ENCODE data around the gene OSER1.

GRCh38 chr20:44222027-44222426 lies 11.5 kb upstream of the OSER1 start:
- TF ChIP-seq, protein P1, sequence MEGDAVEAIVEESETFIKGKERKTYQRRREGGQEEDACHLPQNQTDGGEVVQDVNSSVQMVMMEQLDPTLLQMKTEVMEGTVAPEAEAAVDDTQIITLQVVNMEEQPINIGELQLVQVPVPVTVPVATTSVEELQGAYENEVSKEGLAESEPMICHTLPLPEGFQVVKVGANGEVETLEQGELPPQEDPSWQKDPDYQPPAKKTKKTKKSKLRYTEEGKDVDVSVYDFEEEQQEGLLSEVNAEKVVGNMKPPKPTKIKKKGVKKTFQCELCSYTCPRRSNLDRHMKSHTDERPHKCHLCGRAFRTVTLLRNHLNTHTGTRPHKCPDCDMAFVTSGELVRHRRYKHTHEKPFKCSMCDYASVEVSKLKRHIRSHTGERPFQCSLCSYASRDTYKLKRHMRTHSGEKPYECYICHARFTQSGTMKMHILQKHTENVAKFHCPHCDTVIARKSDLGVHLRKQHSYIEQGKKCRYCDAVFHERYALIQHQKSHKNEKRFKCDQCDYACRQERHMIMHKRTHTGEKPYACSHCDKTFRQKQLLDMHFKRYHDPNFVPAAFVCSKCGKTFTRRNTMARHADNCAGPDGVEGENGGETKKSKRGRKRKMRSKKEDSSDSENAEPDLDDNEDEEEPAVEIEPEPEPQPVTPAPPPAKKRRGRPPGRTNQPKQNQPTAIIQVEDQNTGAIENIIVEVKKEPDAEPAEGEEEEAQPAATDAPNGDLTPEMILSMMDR (IDR thresholded peaks at IDR 0.05) = no peak
- no peak for TF ChIP-seq EZH2 (IDR thresholded peaks at IDR 0.05)

All from neural progenitor cell (in vitro differentiated cells).